ENCODE results near the gene GPR158.

The GPR158 gene

DNA sequence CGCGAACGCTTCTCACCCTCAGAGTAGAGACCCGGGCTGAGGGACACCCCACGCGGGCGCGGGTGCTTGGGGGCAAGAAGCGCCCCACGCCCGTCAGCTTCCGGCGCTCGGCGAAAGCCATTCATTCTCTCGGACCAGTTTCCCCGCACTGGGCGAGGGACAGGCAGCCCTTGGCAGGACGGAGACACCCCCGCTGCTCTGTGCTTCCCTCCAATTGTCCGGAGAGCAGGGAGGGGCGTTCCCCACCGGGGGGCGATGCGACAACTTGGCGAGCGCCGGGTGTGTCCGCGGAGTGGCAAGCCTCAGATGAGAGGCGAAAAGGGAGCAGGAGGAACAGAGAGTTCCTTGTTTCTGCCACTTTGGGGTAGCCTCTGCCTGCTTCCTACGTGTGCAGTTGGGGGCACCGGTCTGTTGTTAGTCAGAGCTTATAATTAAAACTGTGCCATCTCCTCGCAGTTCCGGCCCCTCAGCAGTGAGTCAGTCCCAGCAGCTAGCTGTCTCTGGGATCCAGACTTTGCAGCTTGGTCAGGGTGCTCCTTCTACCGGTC is 1.7 kb downstream of the GPR158 start:
- TF ChIP-seq ZNF274 (IDR thresholded peaks at IDR 0.05; ENCODE audit: low read depth, low read length) = no peak
- no peak overlapping the region for H3K4me3 ChIP-seq (ENCODE audit: low read length)

DNA sequence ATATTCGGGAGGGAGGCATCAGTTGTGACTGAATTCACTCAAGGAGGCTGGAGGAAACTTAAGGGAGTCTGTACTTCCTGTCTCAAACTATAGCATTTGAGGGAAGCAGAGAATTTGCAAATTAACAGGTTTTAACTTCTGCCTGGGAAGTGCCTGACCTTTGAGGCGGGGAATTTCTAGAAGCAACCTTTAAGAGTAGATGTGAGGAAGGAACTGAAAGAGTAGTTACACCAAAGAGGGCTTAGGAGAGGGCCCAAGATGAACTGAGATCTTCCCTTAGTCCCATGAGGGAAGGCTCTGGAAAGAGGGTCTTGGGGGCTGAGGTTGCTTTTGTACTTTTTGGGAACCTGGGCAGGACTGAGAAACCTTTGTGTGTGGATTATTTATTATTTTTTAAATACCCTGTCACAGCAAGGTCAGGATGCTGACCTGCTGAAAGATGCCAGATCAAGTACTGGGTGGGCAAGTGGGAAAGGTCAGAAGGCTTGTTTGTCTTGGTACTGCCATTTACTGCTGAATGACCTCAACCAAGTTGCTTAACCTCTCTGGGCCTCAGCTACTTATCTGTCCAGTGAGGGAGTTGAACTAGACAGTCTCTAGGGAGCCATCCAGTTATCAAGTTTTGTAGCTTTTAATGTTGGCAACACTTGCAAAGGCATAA is 2.4 kb downstream of the GPR158 start:
- TF ChIP-seq ZNF274 (IDR thresholded peaks at IDR 0.05; ENCODE audit: low read depth, low read length) = no peak
- H3K4me3 ChIP-seq (ENCODE audit: low read length) = no peak overlapping the region

- TF ChIP-seq ZNF274 (IDR thresholded peaks at IDR 0.05; ENCODE audit: low read depth, low read length) = no peak
- H3K4me3 ChIP-seq (ENCODE audit: low read length) = no peak overlapping the region
These were observed 2.9 kb downstream of the GPR158 start for GRCh38 chr10:25177754-25178135.

DNA sequence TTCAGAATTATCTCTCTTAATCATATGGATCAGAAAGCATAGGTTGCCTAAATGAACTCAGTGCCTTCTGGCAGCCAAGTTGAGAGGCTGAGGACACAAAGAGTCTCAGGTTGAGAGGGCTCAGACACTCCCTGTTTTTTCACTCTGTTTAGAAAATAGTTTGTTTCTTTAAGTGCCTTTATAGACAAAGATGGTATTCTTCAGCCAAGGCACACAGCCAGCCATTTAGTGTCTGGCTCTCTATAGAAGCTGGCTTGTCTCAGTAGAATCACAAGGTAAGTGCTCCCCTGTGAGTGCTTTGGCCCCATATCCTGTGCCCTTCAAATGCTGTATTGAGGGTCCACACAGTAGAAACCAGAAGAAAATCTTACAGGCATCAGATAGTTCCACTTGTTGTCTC is 3.6 kb downstream of the GPR158 start:
- TF ChIP-seq ZNF274 (IDR thresholded peaks at IDR 0.05; ENCODE audit: low read depth, low read length) = no peak
- no peak overlapping the region for H3K4me3 ChIP-seq (ENCODE audit: low read length)

DNA sequence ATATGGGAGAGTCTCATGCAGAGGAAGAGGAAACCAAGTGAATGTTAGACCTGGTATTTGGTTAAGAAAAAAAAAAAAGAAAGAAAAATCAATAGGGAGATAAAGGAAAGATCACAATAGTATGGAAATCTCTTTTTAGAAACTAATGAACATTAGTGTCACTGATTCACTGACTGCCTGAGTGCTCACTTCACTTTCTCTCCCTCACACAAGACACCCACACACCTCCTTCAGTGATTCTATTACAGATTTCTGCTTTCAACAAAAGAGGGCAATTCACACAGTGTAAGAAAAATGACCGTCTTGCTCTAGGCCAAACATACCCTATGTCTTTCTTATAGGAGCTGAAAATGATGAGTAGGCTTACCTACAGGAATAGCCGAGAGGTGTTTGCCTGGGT is 6.0 kb downstream of the GPR158 start:
- H3K4me3 ChIP-seq (ENCODE audit: low read length) = no peak overlapping the region
- TF ChIP-seq ZNF274 (IDR thresholded peaks at IDR 0.05; ENCODE audit: low read depth, low read length) = no peak

DNA sequence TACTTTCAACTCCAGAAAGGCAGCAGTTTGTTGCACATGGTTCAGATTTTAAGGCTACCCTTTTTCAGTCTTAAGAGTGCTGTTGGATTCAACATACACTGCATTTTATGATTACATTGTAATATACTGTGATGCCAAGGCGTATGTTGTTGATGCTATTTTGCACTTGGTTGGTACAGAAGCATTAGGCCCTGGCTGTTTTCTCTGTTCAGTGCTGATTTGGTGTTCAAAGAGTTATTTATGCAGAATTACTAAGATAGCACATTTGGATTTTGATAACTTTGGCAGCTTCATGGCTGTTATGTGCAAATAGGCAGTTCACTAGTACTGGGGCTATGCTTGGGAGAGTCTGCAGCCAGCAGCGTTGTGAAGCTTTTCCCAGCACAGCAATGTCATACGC is 7.8 kb downstream of the GPR158 start:
- no peak for TF ChIP-seq ZNF274 (IDR thresholded peaks at IDR 0.05; ENCODE audit: low read depth, low read length)
- H3K4me3 ChIP-seq (ENCODE audit: low read length) = no peak overlapping the region

DNA sequence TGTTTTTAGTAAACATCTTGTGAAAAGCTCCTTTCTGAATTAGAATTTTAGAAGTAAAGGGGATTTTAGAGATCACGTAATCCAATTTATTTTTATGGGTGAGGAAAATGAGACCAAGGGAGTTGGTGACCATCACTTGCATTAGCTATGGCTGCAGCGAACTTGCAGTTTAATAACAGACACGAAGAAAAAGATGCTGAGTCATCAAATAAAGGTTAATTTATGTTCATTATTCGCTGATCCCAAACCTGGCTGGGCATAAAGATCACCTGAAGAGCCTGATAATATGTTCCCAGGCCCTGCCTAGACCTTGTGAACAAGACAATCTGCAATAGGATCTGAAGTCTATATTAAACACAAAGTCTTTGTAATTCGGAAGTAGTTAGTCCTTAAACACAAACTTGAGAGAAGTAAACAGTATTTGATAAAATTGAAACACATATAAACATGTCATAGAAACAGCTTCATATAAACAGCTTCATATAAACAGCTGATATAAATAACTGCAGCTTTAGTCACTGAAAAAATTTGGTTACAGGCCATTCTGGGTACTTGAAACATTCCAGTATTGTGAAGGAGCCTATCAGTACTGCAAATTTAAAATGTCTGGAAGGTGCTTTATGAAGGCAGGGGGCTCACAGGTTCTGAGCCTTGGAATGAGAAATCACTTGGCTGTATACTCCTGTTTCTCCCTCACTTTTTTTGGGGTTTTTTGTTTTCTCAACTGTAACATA is 16.5 kb downstream of the GPR158 start:
- no peak for TF ChIP-seq ZNF274 (IDR thresholded peaks at IDR 0.05; ENCODE audit: low read depth, low read length)
- no peak overlapping the region for H3K4me3 ChIP-seq (ENCODE audit: low read length)

DNA sequence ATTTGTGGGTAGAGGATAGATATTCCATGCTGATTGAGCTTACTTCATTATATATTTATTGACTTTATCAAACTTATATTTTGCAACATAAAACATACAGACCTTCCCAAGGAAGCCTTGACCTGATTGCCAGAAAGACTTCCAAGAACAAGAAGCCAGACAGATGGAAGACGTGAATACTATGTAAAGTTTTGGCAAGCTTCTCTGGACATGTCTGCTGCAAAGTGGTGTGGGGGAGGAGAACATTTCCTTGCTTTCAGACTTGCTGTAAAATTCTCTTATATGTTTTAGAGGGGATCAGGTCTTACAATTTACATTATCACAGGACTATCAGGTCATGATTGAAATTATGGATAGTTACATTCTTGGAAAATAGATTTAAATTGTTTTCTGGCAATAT is 23.4 kb downstream of the GPR158 start:
- no peak for TF ChIP-seq ZNF274 (IDR thresholded peaks at IDR 0.05; ENCODE audit: low read depth, low read length)
- H3K4me3 ChIP-seq (ENCODE audit: low read length) = no peak overlapping the region

DNA sequence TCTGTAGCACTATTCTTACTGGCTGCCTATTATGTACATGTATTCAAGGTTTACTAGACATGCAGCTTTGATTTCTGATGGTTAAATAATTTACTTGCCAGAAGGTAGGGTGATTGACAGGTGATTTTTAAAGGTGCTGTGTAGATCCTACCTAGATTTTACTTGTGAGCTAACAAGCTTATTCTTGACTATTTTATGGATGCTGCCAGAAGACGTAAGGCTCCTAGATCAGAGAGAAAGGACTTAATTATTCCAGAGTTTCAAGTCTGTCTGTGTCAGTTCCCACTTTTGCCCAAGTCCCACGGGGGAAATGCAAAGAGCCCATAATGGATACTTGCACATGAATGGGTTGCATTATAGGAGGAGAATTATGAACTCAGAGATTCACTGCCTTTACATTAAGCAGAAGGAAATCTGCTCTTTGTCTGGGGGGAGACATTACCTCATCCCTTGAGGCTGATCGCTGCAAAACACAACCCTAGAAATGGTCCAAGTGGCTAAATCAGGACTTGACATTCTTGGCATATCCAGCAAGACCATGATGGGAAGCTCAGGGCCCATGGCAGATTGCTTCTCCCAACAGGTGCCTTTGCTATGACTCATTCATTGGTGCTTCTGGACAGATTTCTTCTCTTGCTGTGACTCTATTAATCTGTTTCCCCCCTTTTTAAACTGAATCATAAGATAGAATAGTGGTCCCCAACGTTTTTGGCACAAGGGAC is 32.1 kb downstream of the GPR158 start:
- no peak for TF ChIP-seq ZNF274 (IDR thresholded peaks at IDR 0.05; ENCODE audit: low read depth, low read length)

DNA sequence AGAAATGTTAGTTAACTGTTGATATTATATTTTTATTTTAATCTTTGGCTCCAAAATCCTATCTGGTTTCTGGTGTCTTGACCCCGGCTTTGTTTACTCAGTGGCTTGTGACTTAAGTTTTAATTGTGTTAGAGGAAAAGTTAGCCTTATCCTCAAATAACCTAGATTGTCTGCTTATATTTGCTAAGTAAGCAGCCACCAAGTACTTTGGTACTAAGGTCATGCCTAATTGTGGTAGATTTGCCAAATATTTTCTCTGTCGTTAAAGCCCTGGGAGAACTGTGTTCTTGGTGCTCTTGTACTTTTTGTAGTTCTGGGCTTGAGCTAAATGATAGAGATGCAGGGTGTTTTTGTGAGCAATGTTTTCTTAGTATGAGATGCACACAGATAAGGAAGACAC is 34.8 kb downstream of the GPR158 start:
- no peak overlapping the region for H3K4me3 ChIP-seq (ENCODE audit: low read length)
- no peak for TF ChIP-seq ZNF274 (IDR thresholded peaks at IDR 0.05; ENCODE audit: low read depth, low read length)

More for the DNA sequence above, 32.1 kb downstream of the GPR158 start:
- no peak overlapping the region for H3K4me3 ChIP-seq (ENCODE audit: low read length)

DNA sequence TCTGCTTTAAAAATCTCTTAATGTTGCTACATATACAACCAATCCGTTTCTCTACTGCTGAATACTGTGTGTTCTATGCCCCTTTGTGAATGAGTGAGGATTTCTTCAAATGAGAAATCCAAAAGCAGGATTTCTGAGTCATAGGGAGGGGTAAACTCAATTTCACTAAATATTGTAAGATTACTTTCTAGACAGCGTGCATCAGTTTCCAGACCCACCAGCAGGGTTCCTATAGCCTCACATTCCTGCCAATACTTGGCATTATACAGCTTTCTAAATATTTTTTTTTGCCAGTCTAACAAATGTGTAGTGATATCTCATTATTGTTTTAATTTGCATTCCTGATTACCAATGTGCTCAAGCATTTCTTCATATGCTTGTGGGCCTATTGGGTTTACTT is 35.5 kb downstream of the GPR158 start:
- no peak overlapping the region for H3K4me3 ChIP-seq (ENCODE audit: low read length)
- TF ChIP-seq ZNF274 (IDR thresholded peaks at IDR 0.05; ENCODE audit: low read depth, low read length) = no peak

DNA sequence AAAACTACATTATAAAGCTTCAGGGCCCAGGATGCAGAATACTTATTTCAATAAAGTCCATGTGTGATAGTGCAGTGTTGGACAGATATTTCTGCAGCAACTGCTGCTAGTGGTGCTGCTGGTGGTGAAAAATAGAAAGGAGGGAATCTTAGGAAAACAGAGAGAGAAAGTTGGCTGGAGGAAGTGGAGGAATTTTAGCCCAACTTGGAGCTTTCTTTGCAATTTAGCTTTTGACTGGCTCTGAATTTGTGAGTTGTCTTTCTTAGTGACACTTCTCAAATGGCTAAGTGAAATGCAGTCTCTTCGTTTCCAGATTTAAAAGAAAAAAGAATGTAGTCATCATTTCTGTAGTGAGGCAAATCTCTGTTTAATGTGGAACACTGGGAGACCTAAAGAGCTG is 45.4 kb downstream of the GPR158 start:
- no peak overlapping the region for H3K4me3 ChIP-seq (ENCODE audit: low read length)
- TF ChIP-seq ZNF274 (IDR thresholded peaks at IDR 0.05; ENCODE audit: low read depth, low read length) = no peak

GRCh38 chr10:25222085-25222660 is 47.4 kb downstream of the GPR158 start:
- H3K4me3 ChIP-seq (ENCODE audit: low read length) = no peak overlapping the region
- no peak for TF ChIP-seq ZNF274 (IDR thresholded peaks at IDR 0.05; ENCODE audit: low read depth, low read length)

All from GM08714 (cell line).